Right atrium auricular region (tissue), 2 donors: ENCODE measurements around the gene CTNNB1. TPM values are rescaled to one million over a fixed set of nuclear protein-coding genes. Genes with fewer than 3 reads are reported as not detected.

Experiments
- DNase-seq: peaks from one replicate; pipeline ENCODE4 v3.0.0-alpha.2; 2019; ENCODE audit warnings: low spot score
- H3K27ac ChIP-seq, 2 donors: fragments of 200-600 bp; sonication (generic); 1 replicate in 1 of 2; 2 replicates in 1 of 2; pipeline ENCODE4 v1.5.1; 2016 to 2019
- H3K27me3 ChIP-seq, 2 donors: fragments of 200-600 bp; sonication (generic); one replicate each; pipeline versions ENCODE4 v1.5.1 to v1.6.0; 2017 to 2019
- H3K36me3 ChIP-seq: fragments of 200-600 bp; sonication (generic); one replicate; pipeline ENCODE4 v1.5.1; 2016
- H3K4me1 ChIP-seq, 2 donors: fragments of 200-600 bp; sonication (generic); one replicate each; pipeline versions ENCODE4 v1.5.1 to v1.6.0; 2017 to 2019
- H3K4me3 ChIP-seq, 2 donors: fragments of 200-600 bp; sonication (generic); 1 replicate in 1 of 2; 2 replicates in 1 of 2; pipeline ENCODE4 v1.5.1; 2017 to 2019; ENCODE audit warnings: mild to moderate bottlenecking in 1 of 2, moderate library complexity in 1 of 2
- H3K9me3 ChIP-seq, 2 donors: fragments of 200-600 bp; sonication (generic); one replicate each; pipeline ENCODE4 v1.5.1; 2019
- CTCF ChIP-seq, 2 donors: fragments of 200-600 bp; sonication (generic); IDR thresholded peaks; one replicate each; pipeline ENCODE4 v1.5.1; 2019; ENCODE audit warnings: antibody characterized with exemption in 2 of 2
- total RNA-seq, 2 donors: library from RNA; depleted of rRNA; stranded (reverse); fragments of >200 nt; gene quantifications; one replicate each; pipeline ENCODE4 v1.1.0, GENCODE V29; 2016

CTNNB1 gene
- total RNA-seq, 2 donors from 2014 or later = 156 to 261 TPM

- H3K27ac ChIP-seq = no peak overlapping the region
- TF ChIP-seq CTCF (IDR thresholded peaks at IDR 0.05) = no peak
- H3K4me3 ChIP-seq = no peak overlapping the region
- H3K27me3 ChIP-seq = no peaks in the 10 kb centered on the region
- H3K36me3 ChIP-seq = no peaks in the 10 kb centered on the region
- no peaks in the 10 kb centered on the region for H3K4me1 ChIP-seq
- DNase-seq = no peak
- H3K9me3 ChIP-seq = no peaks in the 10 kb centered on the region
These were observed 16.7 kb upstream of the CTNNB1 start for GRCh38 chr3:41182504-41183059.

DNA sequence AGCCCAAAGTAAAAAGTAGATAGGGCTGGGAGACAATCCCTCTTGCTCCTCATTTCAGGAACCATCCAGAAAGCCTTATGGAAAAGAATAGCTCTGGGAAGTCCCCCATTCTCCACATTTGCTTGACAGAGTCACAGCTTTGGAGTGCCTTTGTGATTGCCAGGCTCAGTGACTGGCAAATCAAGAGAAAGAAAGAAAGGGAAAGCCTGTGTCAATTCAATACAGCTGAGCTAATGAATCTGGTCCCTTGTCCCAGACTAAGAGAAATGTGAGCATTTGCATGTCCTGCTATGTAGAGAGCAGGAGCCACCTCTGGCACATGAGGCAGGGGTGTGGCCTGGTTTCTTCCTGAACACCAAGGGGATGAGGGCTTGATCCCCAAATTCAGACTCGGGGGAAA lies 14.9 kb upstream of the CTNNB1 start:
- no peaks in the 10 kb centered on the region for H3K27me3 ChIP-seq
- H3K27ac ChIP-seq = no peak overlapping the region
- no peaks in the 10 kb centered on the region for H3K36me3 ChIP-seq
- H3K4me3 ChIP-seq = no peak overlapping the region
- DNase-seq = no peak
- H3K9me3 ChIP-seq = no peaks in the 10 kb centered on the region
- no peaks in the 10 kb centered on the region for H3K4me1 ChIP-seq
- no peak for TF ChIP-seq CTCF (IDR thresholded peaks at IDR 0.05)

GRCh38 chr3:41186297-41186696 lies 13.0 kb upstream of the CTNNB1 start:
- H3K27ac ChIP-seq = no peak overlapping the region
- H3K4me3 ChIP-seq = no peak overlapping the region
- H3K36me3 ChIP-seq = no peaks in the 10 kb centered on the region
- no peaks in the 10 kb centered on the region for H3K27me3 ChIP-seq
- TF ChIP-seq CTCF (IDR thresholded peaks at IDR 0.05) = no peak
- no peaks in the 10 kb centered on the region for H3K4me1 ChIP-seq
- H3K9me3 ChIP-seq = no peaks in the 10 kb centered on the region
- DNase-seq = no peak

- Histone ChIP-seq H3K4me3 (no peak overlapping the region), H3K4me1 (no peaks in the 10 kb centered on the region)
These were observed 11.0 kb upstream of the CTNNB1 start for GRCh38 chr3:41188306-41188705.

DNA sequence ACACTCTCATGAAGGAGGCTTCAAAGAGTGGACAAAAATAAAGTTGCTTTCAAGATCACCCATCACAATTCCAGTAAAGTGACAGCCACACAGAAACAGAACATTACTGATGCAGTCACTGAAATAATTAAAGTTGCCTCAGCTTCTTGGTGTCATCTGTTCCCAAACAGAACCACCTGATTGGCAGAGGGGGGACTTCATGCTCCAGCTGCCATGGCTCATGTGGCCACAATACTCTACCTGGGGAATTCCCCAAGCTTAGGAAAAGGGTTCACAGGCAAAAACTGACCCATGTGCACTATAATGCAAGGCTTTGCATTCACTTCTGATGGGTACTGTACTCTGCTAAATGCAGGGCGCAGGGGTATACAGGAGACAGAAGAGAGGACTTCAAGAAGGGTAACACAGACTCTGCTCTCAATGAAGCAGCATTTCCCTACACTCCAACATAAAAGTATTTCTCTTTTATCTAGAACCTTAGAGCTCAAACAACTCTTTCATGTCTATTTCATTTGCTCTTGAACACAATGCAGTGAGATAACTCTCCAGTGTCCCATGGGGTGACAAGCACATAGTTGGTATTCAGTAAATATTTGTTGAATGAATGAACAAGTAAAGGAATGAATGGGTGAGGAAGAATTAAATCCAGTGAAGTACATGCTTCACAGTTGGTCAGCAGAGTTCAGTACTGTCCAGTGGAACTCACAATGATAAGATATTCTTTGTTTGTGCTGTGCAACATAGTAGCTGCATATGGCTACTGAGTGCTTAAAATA lies 8.6 kb upstream of the CTNNB1 start:
- Histone ChIP-seq H3K9me3 (no peaks in the 10 kb centered on the region), H3K27ac (no peak overlapping the region), H3K36me3 (no peaks in the 10 kb centered on the region), H3K27me3 (no peaks in the 10 kb centered on the region), H3K4me1 (no peaks in the 10 kb centered on the region), H3K4me3 (no peak overlapping the region)
- DNase-seq = no peak
- TF ChIP-seq CTCF (IDR thresholded peaks at IDR 0.05) = no peak

More at GRCh38 chr3:41188306-41188705, 11.0 kb upstream of the CTNNB1 start:
- H3K9me3 ChIP-seq = no peaks in the 10 kb centered on the region
- H3K36me3 ChIP-seq = no peaks in the 10 kb centered on the region
- no peak for DNase-seq
- no peak for TF ChIP-seq CTCF (IDR thresholded peaks at IDR 0.05)
- no peak overlapping the region for H3K27ac ChIP-seq
- no peaks in the 10 kb centered on the region for H3K27me3 ChIP-seq
